Vagina (tissue), 2 donors: ENCODE results near the gene ANKS1B. TPM values are rescaled to one million over a fixed set of nuclear protein-coding genes. Genes with fewer than 3 reads are reported as not detected.

Experiments used
- DNase-seq, 2 donors: peaks; one replicate each; pipeline ENCODE4 v3.0.0-alpha.2; 2017; ENCODE audit errors: extremely low spot score in 2 of 2
- H3K27ac ChIP-seq: fragments of 200-600 bp; sonication (generic); one replicate; pipeline ENCODE4 v1.5.1; 2019
- H3K27me3 ChIP-seq: fragments of 200-600 bp; sonication (generic); one replicate; pipeline ENCODE4 v1.5.1; 2019
- H3K36me3 ChIP-seq, 2 donors: fragments of 200-600 bp; sonication (generic); one replicate each; pipeline ENCODE4 v1.5.1; 2017 to 2019
- H3K4me1 ChIP-seq: fragments of 200-600 bp; sonication (generic); one replicate; pipeline ENCODE4 v1.5.1; 2019
- H3K4me3 ChIP-seq, 2 donors: fragments of 200-600 bp; sonication (generic); 1 replicate in 1 of 2; 2 replicates in 1 of 2; pipeline ENCODE4 v1.5.1; 2016 to 2019
- H3K9me3 ChIP-seq: fragments of 200-600 bp; sonication (generic); one replicate; pipeline ENCODE4 v1.5.1; 2019
- CTCF ChIP-seq, 3 experiments: fragments of 450-650 bp in 2 of 3; fragments of 200-600 bp in 1 of 3; sonication (generic) in 1 of 3; IDR thresholded peaks; one replicate each; pipeline ENCODE4 v1.5.1; 2017 to 2019; ENCODE audit warnings: antibody characterized with exemption in 3 of 3, mild to moderate bottlenecking in 2 of 3, moderate library complexity in 2 of 3
- POLR2A ChIP-seq, 2 donors: fragments of 450-650 bp; IDR thresholded peaks; one replicate each; pipeline ENCODE4 v1.6.1; 2017; ENCODE audit warnings: antibody characterized with exemption in 2 of 2, mild to moderate bottlenecking in 2 of 2, moderate library complexity in 2 of 2
- POLR2AphosphoS5 ChIP-seq, 2 donors: sonication (generic); formaldehyde crosslinking; IDR thresholded peaks; one replicate each; pipeline ENCODE4 v1.9.0; 2017; ENCODE audit warnings: antibody characterized with exemption in 2 of 2, mild to moderate bottlenecking in 2 of 2, low read depth in 1 of 2; ENCODE audit not compliant: insufficient read depth in 1 of 2
- intact Hi-C: fragments of 100-400 bp; cut with DNase I; formaldehyde crosslinking; loops from one replicate; pipeline ENCODE4 v1.15.1; 2023
- total RNA-seq: library from RNA; depleted of rRNA; stranded (reverse); fragments of >200 nt; gene quantifications from one replicate; pipeline ENCODE4 v1.2.3, GENCODE V29; 2016

ANKS1B gene
- 11.5 TPM for total RNA-seq

GRCh38 chr12:99984271-99985128 lies at the start of gene ANKS1B:
Gene ANKS1B, minus strand, starts transcription at chr12:99984936. Its CDS starts 699 bp downstream, at chr12:99984237.
- intact Hi-C loops, result loop anchor here (5.0 kb wide), 1 partner anchor 343 kb away; no protein-coding TSS in a partner anchor
- no peak for TF ChIP-seq POLR2A (IDR thresholded peaks at IDR 0.05)
- no peak for TF ChIP-seq POLR2AphosphoS5 (IDR thresholded peaks at IDR 0.05; ENCODE audit: insufficient read depth in 1 of 2, low read depth in 1 of 2)
- TF ChIP-seq CTCF (IDR thresholded peaks at IDR 0.05), result no peak
- DNase-seq, result no peak
- Histone ChIP-seq H3K27me3 (no peaks in the 10 kb centered on the region), H3K4me3 (peak within 1 kb of the TSS; percentile 57 to 58), H3K4me1 (peaks cover 8% of the 10 kb centered on the region), H3K27ac (peak within 1 kb of the TSS; percentile 71), H3K36me3 (no peaks in the 10 kb centered on the region), H3K9me3 (no peaks in the 10 kb centered on the region)

DNA sequence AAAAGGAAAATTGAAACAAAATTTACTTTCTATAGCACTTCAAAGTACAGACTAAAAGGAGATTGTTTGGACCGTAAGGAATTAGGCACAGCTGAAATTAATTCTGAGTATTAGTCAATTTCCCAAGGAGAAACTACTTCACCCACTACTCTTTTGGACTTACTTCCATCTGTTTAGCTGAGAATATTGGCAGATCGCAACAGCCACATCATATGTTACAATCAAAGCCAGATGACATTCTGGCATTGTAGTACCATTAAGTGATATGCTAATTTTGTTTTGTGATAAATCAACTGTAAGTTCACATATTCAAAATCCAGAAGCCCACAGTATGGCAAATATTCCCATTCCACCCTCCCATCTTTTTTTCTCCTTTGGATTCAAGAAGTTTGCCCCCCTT lies 47.1 kb upstream of the ANKS1B start:
- Histone ChIP-seq H3K4me3 (no peak overlapping the region), H3K27me3 (no peaks in the 10 kb centered on the region), H3K4me1 (no peaks in the 10 kb centered on the region), H3K9me3 (no peaks in the 10 kb centered on the region), H3K27ac (no peak overlapping the region), H3K36me3 (no peaks in the 10 kb centered on the region)
- TF ChIP-seq POLR2A (IDR thresholded peaks at IDR 0.05), result no peak
- no peak for TF ChIP-seq POLR2AphosphoS5 (IDR thresholded peaks at IDR 0.05; ENCODE audit: insufficient read depth in 1 of 2, low read depth in 1 of 2)
- no peak for TF ChIP-seq CTCF (IDR thresholded peaks at IDR 0.05)
- intact Hi-C loops, result no loop called here
- no peak for DNase-seq

DNA sequence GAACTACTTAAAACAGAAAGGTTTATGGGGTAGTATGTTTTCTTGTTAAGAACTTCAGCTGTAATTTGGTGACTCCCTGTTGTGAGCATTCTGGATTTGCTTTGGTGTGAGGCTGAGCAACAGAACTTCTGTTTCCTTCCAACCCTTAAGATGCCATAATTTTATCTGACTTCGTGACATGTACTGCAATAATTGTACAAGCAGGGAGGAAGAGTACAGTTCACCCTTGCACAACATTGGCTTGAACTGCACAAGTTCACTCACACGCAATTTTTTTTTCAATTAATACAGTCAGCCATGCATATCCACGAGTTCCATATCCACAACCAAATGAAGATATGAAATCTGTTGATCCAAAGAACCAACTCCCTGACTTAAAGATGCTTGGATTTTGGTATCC lies 42.9 kb upstream of the ANKS1B start:
- Histone ChIP-seq H3K36me3 (no peaks in the 10 kb centered on the region), H3K4me1 (no peaks in the 10 kb centered on the region), H3K4me3 (no peak overlapping the region), H3K27me3 (no peaks in the 10 kb centered on the region), H3K9me3 (no peaks in the 10 kb centered on the region), H3K27ac (no peak overlapping the region)
- TF ChIP-seq CTCF (IDR thresholded peaks at IDR 0.05), result no peak
- TF ChIP-seq POLR2A (IDR thresholded peaks at IDR 0.05), result no peak
- TF ChIP-seq POLR2AphosphoS5 (IDR thresholded peaks at IDR 0.05; ENCODE audit: insufficient read depth in 1 of 2, low read depth in 1 of 2), result no peak
- intact Hi-C loops, result no loop called here
- no peak for DNase-seq

GRCh38 chr12:100026241-100026640 lies 41.5 kb upstream of the ANKS1B start:
- Histone ChIP-seq H3K27me3 (no peaks in the 10 kb centered on the region), H3K4me3 (no peak overlapping the region), H3K36me3 (no peaks in the 10 kb centered on the region), H3K27ac (no peak overlapping the region), H3K9me3 (no peaks in the 10 kb centered on the region), H3K4me1 (no peaks in the 10 kb centered on the region)
- intact Hi-C loops, result no loop called here
- TF ChIP-seq CTCF (IDR thresholded peaks at IDR 0.05) (no peak), POLR2AphosphoS5 (IDR thresholded peaks at IDR 0.05; ENCODE audit: insufficient read depth in 1 of 2, low read depth in 1 of 2) (no peak), POLR2A (IDR thresholded peaks at IDR 0.05) (no peak)
- no peak for DNase-seq

DNA sequence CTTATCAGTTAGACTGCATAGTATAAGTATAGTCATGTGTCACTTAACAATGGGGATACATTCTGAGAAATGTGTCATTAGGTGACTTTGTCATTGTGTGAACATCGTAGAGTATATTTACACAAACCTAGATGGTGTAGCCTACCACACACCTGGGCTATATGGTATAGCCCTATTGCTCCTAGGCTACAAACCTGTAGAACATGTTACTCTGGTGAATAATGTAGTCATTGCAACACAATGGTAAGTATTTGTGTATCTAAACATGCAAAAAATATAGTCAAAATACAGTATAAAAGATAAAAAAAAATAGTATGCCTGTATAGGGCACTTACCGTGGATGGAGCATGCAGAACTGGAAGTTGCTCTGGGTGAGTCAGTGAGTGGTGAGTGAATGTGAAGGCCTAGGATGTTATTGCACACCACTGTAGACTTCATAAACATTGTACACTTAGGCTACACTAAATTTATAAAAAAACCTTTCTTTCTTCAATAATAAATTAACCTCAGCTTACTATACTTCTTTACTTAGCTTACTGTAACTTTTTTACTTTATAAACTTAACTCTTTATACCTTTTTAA lies 40.3 kb upstream of the ANKS1B start:
- no peak for TF ChIP-seq POLR2AphosphoS5 (IDR thresholded peaks at IDR 0.05; ENCODE audit: insufficient read depth in 1 of 2, low read depth in 1 of 2)
- no peak for TF ChIP-seq CTCF (IDR thresholded peaks at IDR 0.05)
- no peak for TF ChIP-seq POLR2A (IDR thresholded peaks at IDR 0.05)
- Histone ChIP-seq H3K4me3 (no peak overlapping the region), H3K27ac (no peak overlapping the region), H3K36me3 (no peaks in the 10 kb centered on the region), H3K27me3 (no peaks in the 10 kb centered on the region), H3K9me3 (no peaks in the 10 kb centered on the region), H3K4me1 (no peaks in the 10 kb centered on the region)
- no peak for DNase-seq
- intact Hi-C loops, result no loop called here
